K562 (cell line): ENCODE data around the gene MYO15B. TPM values are rescaled to one million over a fixed set of nuclear protein-coding genes. Genes with fewer than 3 reads are reported as not detected.

Experiments
- DPF2 ChIP-seq: fragments of 450-650 bp; IDR thresholded peaks from 2 replicates; pipeline ENCODE4 v1.6.1; 2016
- EP400 ChIP-seq: fragments of 450-650 bp; IDR thresholded peaks from 2 replicates; pipeline ENCODE4 v1.6.1; 2017; ENCODE audit warnings: antibody characterized with exemption, mild to moderate bottlenecking, moderate library complexity
- GTF2B ChIP-seq: IDR thresholded peaks from 2 replicates; pipeline ENCODE4 v1.6.1; 2011; ENCODE audit not compliant: insufficient read length; ENCODE audit errors: extremely low read depth
- RCOR1 ChIP-seq, 2 experiments: IDR thresholded peaks; 2 replicates each; pipeline ENCODE4 v1.6.1; 2012; ENCODE audit warnings: low read depth in 2 of 2, low read length in 2 of 2, borderline replicate concordance in 1 of 2, improper control_type of control experiment in 1 of 2
- TBL1XR1 ChIP-seq, 2 experiments: IDR thresholded peaks; 2 replicates each; pipeline ENCODE4 v1.6.1; 2012; ENCODE audit warnings: improper control_type of control experiment in 2 of 2, low read length in 2 of 2, mild to moderate bottlenecking in 1 of 2
- TFE3 ChIP-seq: fragments of 450-650 bp; formaldehyde crosslinking; IDR thresholded peaks from 2 replicates; pipeline ENCODE4 v1.4.0; 2020; ENCODE audit warnings: mild to moderate bottlenecking, mixed read lengths
- ZNF518B ChIP-seq: fragments of 250-450 bp; sonication (Bioruptor Pico); IDR thresholded peaks from 2 replicates; pipeline ENCODE4 v1.5.0; 2021; ENCODE audit warnings: mild to moderate bottlenecking, moderate library complexity
- polyA plus RNA-seq, 8 experiments: library from polyadenylated mRNA; depleted of rRNA in 4 of 8; stranded (reverse) in 5 of 8; unstranded in 3 of 8; fragments of >200 nt; fragmentation: Nextera tagmentation in 2 of 8; fragmentation: Illumina TruSeq in 1 of 8; extraction: Ambion mirVana in 2 of 8; extraction: Trizol in 1 of 8; gene quantifications; 2 replicates each; pipeline versions ENCODE4 v1.2.1 to v1.2.3, GENCODE V29; 2011 to 2014; ENCODE audit warnings: inconsistent platforms in 1 of 8, missing spikeins in 1 of 8
- total RNA-seq, 7 experiments: library from RNA; depleted of rRNA in 6 of 7; stranded (reverse); fragments of >200 nt in 6 of 7; fragmentation: Illumina TruSeq in 2 of 7; extraction: Trizol in 2 of 7; gene quantifications; 2 replicates each; pipeline versions ENCODE4 v1.2.1 to v1.2.3, GENCODE V29; 2011 to 2021; ENCODE audit warnings: low replicate concordance in 1 of 7

Gene MYO15B
- total and polyA plus RNA-seq, 9 of the 15 experiments (the other 6 are each of a cell fraction or from before 2014, with no cell fraction given) = 0.05 to 3.1 (median 0.83) TPM; not detected in 2

DNA sequence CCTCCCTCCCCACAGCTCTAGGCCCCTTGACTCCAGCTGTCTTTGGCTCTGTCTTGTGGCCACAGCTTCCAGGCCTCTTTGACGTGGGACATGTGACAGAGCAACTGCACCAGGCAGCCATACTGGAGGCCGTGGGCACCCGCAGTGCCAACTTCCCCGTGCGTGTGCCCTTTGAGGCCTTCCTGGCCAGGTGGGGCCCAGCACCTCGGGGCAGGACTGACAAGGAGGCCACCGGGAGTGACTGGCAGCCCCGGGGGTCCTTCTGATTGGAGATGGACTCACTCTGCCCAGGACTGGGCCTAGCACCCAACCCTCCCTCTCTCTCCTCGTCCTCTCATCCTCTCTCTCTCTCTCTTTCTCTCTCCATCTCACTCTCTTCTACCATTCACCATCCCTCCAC, 15.5 kb downstream of the MYO15B start (continued):
- TF ChIP-seq ZNF518B (no peak), TFE3 (CRISPR knock-in tag) (no peak), GTF2B (no peak), TBL1XR1 (IDR thresholded peaks at IDR 0.05; ENCODE audit: low read length in 2 of 2) (no peak), DPF2 (no peak), RCOR1 (IDR thresholded peaks at IDR 0.05; ENCODE audit: borderline replicate concordance in 1 of 2, low read depth in 2 of 2, low read length in 2 of 2) (no peak), EP400 (no peak)
